Measurements from ENCODE around the gene CPTP.

The CPTP gene

GRCh38 chr1:1317420-1317819 lies 7.2 kb upstream of the CPTP start:
- in situ Hi-C loops (cut with MboI; ENCODE audit: low sequenced_read_pairs), result no loop called here

DNA sequence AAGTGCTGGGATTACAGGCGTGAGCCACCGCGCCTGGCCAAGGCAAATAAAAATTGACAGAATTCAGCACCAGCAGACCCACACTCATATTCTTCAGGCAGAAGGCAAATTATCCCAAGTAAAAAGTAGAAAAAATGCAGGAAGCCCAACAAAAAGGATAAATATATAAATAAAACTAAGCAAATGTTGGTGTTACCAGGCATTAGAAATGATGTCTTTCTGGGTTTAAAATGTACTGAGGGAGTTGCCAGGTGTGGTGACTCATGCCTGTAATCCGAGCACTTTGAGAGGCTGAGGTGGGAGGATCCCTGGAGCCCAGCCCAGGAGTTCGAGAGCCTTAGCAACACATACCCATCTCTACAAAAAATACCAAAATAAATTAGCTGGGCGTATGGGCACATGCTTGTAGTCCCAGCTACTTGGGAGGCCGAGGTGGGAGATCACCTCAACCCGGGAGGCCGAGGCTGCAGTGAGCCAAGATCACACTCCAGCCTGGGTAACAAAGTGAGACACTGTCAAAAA lies 6.4 kb upstream of the CPTP start:
- in situ Hi-C loops (cut with MboI; ENCODE audit: low sequenced_read_pairs), result no loop called here

DNA sequence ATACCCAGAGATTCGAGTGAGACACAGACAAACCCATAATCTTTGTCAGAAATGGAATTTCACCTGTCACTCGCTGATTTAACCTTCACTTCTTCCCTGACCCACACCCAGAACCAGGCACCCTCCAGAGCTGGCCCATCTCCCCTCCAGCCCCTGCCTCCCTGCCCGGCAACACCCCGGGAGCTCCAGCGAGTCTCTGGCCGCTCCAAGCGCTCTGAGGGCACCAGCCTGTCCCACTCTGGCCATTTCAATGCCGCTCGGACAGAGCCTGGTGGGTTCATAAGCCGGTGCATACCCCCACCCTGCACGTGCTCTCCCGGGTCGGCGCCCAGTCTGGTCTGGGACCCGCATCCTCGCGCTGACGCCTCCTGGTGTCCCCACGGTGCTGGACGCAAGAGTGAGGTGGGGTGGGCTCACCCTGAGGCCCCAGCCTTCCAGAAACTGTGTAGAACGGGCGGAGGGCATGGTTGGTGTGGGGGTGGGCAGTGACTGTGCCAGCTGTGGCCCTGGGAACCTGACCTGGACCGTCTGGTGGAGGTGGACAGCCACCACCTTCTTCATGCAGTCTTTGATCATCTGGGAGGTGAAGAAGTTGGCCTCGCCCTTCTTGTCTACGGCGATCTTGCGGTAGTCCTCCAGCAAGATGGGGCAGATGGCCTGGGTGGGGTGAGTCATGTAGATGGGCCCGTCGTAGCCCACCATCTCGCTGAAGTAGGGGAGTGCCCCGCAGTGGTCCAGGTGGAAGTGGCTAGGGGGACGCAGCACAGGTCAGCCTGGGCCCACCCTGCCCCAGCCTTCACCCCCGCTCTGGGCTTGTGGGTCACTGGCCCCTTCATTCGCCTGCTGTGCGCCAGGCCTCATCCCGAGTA lies 5.6 kb upstream of the CPTP start:
- in situ Hi-C loops (cut with MboI; ENCODE audit: low sequenced_read_pairs), result no loop called here

DNA sequence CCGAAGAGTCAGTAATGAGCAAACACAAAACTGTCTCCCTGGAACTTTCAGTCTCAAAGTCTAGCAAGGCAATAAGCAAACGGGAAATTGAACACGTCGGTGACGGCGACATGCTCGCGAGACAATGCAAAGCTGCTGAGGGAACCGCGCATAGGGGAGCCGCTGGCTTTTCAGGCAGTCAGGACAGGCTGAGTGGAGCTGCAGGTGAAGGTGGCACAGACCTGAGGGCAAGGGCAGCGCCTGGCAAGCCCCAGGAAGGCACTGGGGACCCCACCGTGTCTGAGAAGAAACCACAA lies 5.0 kb upstream of the CPTP start:
- in situ Hi-C loops (cut with MboI; ENCODE audit: low sequenced_read_pairs), result no loop called here

DNA sequence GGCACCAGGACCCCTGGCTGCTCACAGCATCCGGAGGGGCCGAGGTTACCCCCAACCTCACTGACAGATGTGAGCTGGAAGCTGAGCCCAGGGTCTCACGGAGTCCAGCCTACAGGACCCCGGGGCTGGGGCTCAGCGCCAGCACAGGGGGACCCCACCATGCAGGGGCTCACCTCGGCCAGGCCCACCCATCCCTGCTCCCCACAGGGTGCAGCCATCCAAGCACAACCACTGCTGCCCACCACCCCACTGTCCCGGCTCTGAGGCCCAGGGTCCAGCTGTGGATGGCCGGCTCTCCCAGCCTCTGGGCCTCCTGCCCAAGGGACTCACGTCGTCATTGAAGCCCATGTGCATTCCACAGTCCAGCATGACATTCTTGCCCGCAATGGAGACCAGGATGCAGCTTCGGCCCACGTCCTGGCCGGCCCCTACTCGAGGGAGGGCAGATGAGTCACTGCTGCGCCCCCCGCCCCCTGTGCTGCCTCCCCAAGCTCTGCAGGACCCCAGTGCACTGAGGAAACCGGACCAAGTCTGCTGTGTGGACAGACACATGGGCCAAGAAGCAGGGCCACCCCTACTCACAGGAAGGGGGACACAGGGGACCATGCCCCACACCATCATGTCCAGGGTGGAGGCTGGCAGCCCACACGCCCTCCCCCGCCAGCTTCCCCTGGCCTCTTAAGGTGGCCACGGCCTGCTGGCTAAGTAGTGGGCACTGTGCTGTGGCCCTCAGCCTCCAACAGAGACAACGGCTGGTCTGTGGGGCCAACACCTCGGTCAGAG lies 3.7 kb upstream of the CPTP start:
- in situ Hi-C loops (cut with MboI; ENCODE audit: low sequenced_read_pairs), result no loop called here

DNA sequence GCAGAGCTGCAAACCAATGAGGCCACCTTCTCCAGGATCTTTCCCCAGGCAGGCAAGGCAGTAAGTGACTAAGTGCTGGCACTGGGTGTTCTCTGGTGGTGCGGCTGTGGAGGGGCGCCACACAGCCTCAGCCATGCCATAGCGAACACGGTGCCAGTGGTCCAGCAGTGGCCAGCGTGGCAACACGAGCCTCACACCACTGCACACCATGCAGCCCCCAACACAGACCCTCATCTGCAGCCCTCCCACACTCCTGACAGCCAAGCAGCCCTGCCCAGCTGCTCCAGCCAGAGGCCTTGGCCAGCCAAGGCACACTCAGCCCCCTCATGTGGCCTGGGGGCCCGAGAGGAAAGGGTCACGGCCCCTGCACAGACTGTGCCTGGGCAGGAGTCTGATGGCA lies 3.1 kb upstream of the CPTP start:
- in situ Hi-C loops (cut with MboI; ENCODE audit: low sequenced_read_pairs), result no loop called here

DNA sequence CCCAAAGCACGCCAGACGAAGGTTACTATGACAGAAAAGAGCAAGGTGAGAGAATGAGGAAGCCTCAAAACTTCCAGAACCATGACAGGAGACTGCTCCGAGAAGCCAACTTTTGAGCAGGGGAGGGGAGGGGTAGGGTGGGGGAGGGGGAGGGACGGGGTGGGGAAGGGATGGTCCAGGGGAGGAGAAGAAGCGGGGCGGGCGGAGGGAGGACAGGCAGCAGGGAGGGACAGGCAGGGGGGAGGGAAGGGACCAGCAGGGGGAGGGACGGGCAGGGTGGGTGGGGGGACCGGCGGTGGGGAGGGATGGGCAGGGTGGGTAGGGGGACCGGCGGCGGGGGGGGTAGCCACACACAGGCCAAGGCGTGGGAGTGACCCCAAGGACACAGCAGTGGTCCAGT lies 2.2 kb upstream of the CPTP start:
- in situ Hi-C loops (cut with MboI; ENCODE audit: low sequenced_read_pairs), result no loop called here

DNA sequence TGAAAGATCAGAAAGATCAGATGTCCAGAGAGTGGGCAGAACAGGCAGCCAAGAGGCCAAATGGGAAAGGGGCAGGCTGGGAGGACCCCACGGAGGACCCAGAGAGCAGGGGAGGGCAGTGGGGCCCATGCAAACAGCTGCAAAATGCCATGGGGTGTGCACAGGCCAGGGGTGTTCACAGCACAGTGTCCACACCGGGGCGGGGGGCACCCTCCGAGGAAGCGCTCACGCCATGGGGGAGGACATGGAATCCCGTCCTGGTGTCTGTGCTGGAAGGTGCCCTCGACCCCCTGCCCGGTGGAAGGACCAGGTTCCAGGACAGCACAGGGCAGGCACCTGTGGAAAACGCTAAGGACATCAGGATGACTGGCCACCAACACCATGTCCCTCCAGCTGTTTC lies 1.6 kb upstream of the CPTP start:
- in situ Hi-C loops (cut with MboI; ENCODE audit: low sequenced_read_pairs), result no loop called here

DNA sequence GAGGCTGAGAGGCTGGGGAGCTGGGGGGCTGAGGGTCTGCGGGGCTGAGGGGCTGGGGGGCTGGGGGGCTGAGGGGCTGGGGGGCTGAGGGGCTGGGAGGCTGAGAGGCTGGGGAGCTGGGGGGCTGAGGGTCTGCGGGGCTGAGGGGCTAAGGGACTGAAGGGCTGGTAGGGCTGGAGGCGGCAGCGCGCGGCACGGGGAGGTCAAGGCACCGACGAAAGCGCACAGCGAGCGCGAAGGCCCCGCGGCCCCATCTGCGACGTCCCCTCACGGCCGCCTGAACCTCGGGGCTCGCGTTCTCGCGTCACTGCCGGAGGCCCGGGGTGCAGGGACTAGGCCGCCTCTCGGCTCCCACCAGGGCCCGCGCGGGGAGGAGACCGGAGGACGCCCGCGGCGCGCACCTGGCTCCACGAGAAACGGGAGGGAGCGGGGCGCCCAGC lies 498 bp upstream of the CPTP start:
- in situ Hi-C loops (cut with MboI; ENCODE audit: low sequenced_read_pairs), result no loop called here

- in situ Hi-C loops (cut with MboI; ENCODE audit: low sequenced_read_pairs), result no loop called here
Measured at GRCh38 chr1:1325288-1326074, 879 bp downstream of the CPTP start.

GRCh38 chr1:1326075-1326605 lies 1.5 kb downstream of the CPTP start:
- in situ Hi-C loops (cut with MboI; ENCODE audit: low sequenced_read_pairs), result no loop called here

GRCh38 chr1:1327291-1327690 lies 2.7 kb downstream of the CPTP start:
- in situ Hi-C loops (cut with MboI; ENCODE audit: low sequenced_read_pairs), result no loop called here

DNA sequence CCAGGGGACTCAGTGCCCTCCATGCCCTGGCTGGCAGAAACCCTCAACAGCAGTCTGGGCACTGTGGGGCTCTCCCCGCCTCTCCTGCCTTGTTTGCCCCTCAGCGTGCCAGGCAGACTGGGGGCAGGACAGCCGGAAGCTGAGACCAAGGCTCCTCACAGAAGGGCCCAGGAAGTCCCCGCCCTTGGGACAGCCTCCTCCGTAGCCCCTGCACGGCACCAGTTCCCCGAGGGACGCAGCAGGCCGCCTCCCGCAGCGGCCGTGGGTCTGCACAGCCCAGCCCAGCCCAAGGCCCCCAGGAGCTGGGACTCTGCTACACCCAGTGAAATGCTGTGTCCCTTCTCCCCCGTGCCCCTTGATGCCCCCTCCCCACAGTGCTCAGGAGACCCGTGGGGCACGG lies 3.7 kb downstream of the CPTP start:
- in situ Hi-C loops (cut with MboI; ENCODE audit: low sequenced_read_pairs), result no loop called here

- in situ Hi-C loops (cut with MboI; ENCODE audit: low sequenced_read_pairs), result no loop called here
Measured at GRCh38 chr1:1329304-1330210, 5.0 kb downstream of the CPTP start.

DNA sequence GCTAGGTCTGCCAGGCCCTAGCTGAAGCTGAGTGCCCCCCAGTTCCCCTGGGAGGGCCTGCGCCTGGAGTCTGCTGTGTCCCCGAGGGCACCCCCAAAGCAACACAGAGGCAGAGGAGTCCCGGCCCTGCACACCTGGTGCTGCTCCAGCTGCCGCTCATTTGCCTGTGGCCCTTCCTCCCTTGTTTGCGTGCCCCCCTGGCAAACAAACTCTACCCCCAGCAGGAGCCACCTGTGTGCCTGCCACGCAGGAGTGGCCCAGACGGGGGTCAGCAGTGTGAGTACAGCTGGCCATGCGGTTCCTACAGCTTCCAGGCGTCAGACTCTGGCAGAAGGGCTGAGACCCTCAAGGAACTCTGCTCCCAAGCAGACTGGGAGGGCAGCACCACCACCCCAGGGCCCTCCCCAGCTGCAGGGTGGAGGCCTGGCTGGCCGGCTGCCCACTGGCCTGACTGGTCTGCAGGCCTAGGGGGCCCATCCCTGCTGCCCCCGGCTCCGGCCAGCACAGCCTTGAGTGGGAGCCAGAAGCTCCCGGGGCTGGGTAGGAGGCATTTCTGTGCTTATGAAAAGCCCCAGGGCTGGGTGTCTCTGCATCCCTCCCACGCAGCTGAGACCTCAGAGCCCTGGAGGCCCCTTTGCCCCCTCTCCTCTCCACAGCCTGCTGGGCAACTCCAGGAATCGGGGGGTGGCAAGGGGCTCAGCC lies 5.9 kb downstream of the CPTP start:
- in situ Hi-C loops (cut with MboI; ENCODE audit: low sequenced_read_pairs), result no loop called here

- in situ Hi-C loops (cut with MboI; ENCODE audit: low sequenced_read_pairs), result no loop called here
Measured at GRCh38 chr1:1331068-1331965, 6.7 kb downstream of the CPTP start, which contains the start of gene TAS1R3. TSS of gene TAS1R3 (plus strand) at chr1:1331280. CDS start at chr1:1331346, 66 bp downstream.

DNA sequence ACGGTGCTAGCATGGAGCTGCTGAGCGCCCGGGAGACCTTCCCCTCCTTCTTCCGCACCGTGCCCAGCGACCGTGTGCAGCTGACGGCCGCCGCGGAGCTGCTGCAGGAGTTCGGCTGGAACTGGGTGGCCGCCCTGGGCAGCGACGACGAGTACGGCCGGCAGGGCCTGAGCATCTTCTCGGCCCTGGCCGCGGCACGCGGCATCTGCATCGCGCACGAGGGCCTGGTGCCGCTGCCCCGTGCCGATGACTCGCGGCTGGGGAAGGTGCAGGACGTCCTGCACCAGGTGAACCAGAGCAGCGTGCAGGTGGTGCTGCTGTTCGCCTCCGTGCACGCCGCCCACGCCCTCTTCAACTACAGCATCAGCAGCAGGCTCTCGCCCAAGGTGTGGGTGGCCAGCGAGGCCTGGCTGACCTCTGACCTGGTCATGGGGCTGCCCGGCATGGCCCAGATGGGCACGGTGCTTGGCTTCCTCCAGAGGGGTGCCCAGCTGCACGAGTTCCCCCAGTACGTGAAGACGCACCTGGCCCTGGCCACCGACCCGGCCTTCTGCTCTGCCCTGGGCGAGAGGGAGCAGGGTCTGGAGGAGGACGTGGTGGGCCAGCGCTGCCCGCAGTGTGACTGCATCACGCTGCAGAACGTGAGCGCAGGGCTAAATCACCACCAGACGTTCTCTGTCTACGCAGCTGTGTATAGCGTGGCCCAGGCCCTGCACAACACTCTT lies 7.6 kb downstream of the CPTP start:
- in situ Hi-C loops (cut with MboI; ENCODE audit: low sequenced_read_pairs), result no loop called here
